ENCODE data around the gene VOPP1. TPM values are rescaled to one million over a fixed set of nuclear protein-coding genes. Genes with fewer than 3 reads are reported as not detected.
A peak's percentile ranks its signal among the peaks of the same experiment; 100 is the strongest.

The VOPP1 gene
- total RNA-seq, 1 experiment from 2014 or later, result 63.9 TPM

DNA sequence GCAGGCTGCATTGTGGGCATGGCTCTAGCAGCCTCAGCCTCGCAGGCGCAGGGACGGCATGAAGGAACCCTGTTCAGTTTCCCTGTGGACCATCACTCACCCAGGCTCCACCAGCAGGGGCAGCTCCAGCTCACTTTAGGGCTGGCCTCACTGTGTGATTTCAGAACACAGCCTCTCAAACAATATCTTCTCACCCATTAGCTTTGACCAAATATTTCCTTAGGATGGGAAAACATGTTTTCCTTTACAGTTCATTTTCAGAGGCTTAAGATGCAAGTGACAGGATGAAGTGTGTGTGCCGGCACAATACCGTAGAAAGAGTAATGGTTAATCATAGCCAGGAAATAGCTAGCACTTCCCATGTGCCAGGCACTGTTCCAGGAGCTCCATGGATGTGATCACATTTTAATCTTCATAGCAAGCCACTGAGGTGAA lies 149.0 kb downstream of the VOPP1 start:
- Mint-ChIP-seq H3K4me3 (no peak overlapping the region), H3K27me3 (ENCODE audit: low read depth) (no peaks in the 10 kb centered on the region), H3K9me3 (no peaks in the 10 kb centered on the region), H3K36me3 (peaks cover 10% of the 10 kb centered on the region), H3K27ac (no peak overlapping the region), H3K4me1 (peaks cover 36% of the 10 kb centered on the region)
- POLR2A ChIA-PET, result no interaction called here
- peak; percentile 66 for ATAC-seq
- CTCF ChIA-PET, result interaction anchor here (0.9 to 2.7 kb wide), 7 partner anchors 8 to 218 kb away, joined by 3 to 17 read pairs (median 4); no protein-coding TSS in a partner anchor
- TF ChIP-seq, protein P1, sequence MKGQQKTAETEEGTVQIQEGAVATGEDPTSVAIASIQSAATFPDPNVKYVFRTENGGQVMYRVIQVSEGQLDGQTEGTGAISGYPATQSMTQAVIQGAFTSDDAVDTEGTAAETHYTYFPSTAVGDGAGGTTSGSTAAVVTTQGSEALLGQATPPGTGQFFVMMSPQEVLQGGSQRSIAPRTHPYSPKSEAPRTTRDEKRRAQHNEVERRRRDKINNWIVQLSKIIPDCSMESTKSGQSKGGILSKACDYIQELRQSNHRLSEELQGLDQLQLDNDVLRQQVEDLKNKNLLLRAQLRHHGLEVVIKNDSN (CRISPR knock-in tag; IDR thresholded peaks at IDR 0.05), result no peak
- TF ChIP-seq, protein P2, sequence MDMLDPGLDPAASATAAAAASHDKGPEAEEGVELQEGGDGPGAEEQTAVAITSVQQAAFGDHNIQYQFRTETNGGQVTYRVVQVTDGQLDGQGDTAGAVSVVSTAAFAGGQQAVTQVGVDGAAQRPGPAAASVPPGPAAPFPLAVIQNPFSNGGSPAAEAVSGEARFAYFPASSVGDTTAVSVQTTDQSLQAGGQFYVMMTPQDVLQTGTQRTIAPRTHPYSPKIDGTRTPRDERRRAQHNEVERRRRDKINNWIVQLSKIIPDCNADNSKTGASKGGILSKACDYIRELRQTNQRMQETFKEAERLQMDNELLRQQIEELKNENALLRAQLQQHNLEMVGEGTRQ (CRISPR knock-in tag; IDR thresholded peaks at IDR 0.05), result no peak
- TF ChIP-seq SMAD3 (CRISPR knock-in tag; IDR thresholded peaks at IDR 0.05; ENCODE audit: borderline replicate concordance) (no peak), ZNF671 (CRISPR knock-in tag; IDR thresholded peaks at IDR 0.05) (no peak)
- TF ChIP-seq, protein P3, sequence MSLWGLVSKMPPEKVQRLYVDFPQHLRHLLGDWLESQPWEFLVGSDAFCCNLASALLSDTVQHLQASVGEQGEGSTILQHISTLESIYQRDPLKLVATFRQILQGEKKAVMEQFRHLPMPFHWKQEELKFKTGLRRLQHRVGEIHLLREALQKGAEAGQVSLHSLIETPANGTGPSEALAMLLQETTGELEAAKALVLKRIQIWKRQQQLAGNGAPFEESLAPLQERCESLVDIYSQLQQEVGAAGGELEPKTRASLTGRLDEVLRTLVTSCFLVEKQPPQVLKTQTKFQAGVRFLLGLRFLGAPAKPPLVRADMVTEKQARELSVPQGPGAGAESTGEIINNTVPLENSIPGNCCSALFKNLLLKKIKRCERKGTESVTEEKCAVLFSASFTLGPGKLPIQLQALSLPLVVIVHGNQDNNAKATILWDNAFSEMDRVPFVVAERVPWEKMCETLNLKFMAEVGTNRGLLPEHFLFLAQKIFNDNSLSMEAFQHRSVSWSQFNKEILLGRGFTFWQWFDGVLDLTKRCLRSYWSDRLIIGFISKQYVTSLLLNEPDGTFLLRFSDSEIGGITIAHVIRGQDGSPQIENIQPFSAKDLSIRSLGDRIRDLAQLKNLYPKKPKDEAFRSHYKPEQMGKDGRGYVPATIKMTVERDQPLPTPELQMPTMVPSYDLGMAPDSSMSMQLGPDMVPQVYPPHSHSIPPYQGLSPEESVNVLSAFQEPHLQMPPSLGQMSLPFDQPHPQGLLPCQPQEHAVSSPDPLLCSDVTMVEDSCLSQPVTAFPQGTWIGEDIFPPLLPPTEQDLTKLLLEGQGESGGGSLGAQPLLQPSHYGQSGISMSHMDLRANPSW (CRISPR knock-in tag; conservative IDR thresholded peaks at IDR 0.05; ENCODE audit: low read depth), result no peak
- DNase-seq (ENCODE audit: low spot score), result no peak

Other genes starting within 250 kb of the VOPP1 start
- 9.1 to 13.2 TPM (median 10.2 TPM) in 3 replicates for gene LANCL2, start 207.2 kb downstream of the VOPP1 start, total RNA-seq (2021)

All from WTC11 (cell line).